CD4-positive, alpha-beta T cell treated with Interleukin-2 at 100 ng/mL for 4 hours (primary cell): ENCODE measurements around the gene PLEKHG7.
"Not testable (repeated sequence)": the region's sequence is repeated elsewhere in the genome, so short reads cannot be mapped to it uniquely, and the experiment has no call there.

ENCODE experiments used
- DNase-seq: peaks from one replicate; pipeline ENCODE4 v3.0.0-alpha.2; 2020; ENCODE audit warnings: low spot score

PLEKHG7 gene, protein sequence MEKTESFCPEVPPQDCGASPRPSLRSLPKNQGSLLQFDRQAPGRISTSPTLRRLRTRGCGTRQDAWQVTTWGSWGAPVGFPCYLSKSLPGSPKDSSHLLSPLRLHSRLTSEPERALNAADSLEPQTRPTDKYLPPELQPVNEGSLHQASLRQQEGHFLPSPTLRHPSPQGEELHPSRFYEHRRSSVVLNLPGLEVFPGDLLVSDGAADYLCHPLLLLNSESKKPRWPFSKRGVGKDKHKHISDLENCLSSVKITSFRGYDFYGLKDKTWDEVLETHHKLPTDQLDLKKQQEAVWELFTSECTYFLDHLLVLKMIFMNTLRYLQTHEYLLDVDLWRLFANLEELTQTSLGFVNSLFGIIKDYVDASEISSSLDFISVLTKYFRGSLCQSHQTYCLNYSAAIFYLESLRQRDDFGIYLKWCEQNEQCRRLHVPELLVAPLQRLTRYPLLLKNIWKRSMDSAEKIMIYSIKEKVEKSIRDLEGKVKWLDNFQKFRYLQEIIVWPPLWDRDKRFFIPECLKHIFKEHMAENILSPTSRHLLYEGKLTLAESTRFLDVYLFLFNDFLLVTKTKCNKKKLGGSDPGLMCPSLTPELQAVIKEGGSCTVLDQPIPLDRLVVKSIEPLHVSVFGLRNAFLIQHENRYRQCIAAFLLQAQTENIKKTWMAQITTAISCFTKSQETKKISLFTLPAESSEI

DNA sequence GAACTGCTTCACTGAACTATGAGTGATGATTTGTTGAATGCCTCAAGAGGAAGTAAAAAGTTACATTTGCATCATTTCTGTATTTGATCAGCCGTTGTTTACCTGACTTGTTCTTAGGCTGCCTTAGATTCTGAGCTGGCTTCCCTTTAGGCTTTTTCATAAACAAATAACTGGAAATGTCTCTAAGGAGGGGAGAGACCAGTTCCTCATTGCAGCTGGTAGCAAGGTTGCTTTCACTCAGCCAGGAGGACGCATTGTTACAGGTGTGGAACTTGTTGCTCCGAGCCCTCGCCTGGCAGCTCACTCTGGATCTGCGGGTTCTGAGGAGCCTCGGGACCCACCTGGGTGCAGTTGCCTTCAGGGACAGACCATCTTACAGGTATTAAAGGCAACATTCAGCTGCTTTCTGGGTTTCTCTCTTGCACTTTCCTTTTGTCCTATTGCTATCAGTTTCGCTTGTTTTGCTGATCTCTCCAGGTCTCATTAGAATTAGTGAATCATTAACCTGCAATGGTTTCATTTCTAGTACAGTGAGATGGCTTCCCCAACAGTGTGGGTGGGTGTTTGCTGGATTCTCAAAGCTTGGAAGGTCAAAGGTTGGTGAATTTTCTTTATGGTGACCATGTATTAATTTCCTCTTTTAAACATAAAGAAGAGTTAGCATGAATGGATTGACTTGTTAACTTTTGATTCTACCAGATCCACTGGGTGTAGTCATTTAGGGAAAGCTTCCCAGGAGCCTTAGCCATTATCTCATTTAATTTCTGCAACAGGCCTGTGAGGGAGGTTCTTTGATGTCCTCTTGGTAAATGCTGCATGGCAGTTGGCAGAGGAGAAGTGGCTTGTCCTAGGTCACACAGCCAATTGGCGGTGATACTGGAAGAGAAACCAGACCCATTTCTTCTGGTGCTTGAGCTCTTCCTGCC is at the start of gene PLEKHG7:
PLEKHG7 (plus strand) TSS at position 236 of the 926 bp plus-strand sequence. CDS start 3,643 bp downstream, outside the sequence.
- no peak for DNase-seq

DNA sequence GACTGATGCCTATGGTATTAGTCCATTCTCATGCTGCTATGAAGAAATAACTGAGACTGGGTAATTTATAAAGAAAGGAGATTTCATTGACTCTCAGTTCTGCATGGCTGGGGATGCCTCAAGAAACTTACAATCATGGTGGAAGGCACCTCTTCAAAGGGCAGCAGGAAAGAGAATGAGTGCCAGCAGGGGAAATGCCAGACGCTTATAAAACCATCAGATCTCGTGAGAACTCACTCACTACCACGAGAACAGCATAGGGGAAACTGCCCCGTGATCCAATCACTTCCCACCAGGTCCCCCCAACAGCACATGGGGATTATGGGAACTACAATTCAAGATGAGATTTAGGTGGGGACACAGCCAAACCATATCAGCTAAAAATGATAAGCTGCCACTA is 48.5 kb upstream of the PLEKHG7 start:
- DNase-seq = not testable (repeated sequence)

DNA sequence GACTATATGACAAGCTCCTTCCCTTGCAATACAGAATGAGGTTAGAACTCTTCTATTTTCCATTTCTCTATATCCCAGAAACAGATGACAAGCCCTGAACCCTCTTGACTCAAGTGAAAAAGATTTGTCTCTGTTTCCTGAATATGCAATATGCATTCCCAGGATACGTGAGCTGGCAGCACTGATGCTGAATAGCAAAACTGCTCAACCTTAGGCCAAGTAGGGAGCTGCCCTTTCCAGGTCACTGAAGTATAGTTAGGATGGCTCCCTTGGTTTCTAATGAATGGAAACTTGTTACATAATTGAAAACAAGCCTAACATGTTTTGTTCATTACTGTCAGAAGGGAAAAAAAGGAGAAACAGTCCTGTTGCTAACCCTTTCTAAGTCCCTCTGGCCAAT is 47.9 kb upstream of the PLEKHG7 start:
- DNase-seq = no peak

DNA sequence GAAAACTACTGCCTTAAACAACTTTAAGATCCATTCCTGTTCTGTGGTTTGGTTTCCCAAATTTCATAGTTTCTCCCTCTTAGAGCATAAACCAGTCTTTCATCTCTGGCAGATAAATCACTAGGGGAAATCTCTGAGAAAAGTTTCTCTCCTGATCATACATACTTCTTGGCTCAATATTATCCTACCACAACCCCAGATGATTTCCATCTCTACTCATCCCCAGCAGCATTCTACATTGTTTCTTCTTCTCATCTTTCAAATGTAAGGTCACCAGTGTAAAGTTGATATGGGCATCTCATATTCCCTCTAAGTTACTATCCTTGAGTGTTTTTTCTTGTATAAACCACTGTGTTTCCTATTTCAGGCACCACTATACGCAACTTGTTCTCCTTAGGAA is 45.9 kb upstream of the PLEKHG7 start:
- no peak for DNase-seq

DNA sequence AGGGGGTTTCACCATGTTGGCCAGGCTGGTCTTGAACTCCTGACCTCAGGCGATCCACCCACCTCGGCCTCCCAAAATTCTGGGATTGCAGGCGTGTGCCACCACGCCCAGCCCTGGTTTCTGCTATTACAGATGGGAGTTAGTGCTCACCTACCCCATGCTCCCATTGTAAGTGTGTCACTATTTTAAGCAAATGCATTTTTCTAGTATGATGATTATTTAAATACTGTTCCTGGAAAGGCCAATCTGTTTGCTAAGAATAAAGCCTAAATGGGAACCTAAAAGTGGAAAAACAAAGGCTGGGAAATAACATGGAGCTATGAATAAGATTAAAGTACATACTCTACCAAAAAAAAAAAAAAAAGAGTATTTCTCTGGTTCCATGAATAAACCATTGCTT is 45.0 kb upstream of the PLEKHG7 start:
- DNase-seq = no peak

DNA sequence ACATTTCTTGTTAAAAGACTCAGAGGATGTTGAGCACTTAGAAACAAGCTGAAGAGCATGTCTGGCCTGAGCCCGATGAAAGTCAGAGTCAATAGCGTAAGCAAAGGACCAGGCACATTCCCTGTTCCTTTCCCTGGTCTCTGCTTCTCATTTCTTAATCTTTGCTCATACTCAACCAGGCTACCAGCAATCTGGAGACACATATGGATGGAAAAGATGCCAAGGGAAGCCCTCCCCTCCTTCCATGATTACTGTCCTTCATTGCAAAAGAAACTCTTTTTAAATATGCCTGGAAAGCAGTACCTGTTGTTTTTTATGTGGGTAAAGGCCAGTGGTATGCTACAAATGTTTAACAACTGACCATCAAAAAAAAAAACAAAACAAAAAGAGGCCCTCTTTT is 44.2 kb upstream of the PLEKHG7 start:
- no peak for DNase-seq

DNA sequence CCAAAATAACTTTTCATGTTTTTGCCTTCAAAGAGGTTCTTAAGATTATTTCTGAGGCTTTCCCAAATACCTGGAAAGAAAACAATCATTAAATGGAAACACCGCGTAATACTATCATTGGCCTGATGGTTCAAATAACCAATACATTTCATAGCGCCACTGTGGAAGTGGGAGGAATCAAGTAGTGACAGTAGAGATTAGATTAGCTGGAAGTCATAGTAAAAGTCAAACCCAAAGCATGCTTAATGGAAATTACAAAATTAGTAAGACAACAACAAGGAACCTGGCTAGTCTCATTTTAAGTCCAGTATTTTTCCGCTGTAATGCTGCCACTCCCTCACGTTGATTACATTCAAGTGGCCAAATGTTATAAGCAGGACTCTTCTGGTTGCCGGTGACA is 41.5 kb upstream of the PLEKHG7 start:
- no peak for DNase-seq

DNA sequence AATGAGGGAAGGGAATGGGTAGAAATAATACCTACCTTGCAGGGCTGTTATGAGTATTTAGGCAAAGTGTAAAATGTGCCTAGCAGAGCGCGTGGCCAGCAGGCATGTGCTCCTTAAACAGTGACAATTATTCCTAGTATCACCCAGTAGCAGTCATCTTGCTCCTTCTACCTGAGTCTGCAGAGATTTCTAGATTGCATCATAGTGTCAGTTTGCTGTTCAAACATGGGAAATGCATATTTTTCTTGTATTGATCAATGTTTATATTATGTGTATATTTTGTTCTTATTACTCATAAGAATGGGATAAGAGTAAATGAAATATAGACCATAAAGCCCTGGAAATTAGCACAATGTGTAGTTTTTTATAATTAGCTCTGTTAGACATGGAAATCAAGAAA is 37.3 kb upstream of the PLEKHG7 start:
- no peak for DNase-seq

DNA sequence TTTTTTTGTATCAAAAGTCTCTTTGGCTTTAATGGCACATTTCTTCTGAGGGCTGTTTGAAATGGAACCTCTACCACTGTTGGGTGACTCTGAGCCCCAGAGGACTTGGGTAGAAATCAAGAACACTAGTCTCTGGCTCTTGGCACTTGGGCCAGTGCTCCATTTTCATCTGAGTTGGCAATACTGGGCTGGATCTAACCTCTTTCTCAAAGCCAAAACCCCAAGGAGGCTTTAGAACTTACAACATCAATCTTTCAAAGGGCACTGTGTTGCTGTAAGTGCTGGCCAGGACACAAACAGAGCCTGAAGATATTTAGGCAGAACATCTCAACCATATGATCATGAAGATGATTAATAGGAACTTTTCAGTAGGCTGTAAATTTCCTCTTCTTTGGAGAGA is 34.0 kb upstream of the PLEKHG7 start:
- no peak for DNase-seq

DNA sequence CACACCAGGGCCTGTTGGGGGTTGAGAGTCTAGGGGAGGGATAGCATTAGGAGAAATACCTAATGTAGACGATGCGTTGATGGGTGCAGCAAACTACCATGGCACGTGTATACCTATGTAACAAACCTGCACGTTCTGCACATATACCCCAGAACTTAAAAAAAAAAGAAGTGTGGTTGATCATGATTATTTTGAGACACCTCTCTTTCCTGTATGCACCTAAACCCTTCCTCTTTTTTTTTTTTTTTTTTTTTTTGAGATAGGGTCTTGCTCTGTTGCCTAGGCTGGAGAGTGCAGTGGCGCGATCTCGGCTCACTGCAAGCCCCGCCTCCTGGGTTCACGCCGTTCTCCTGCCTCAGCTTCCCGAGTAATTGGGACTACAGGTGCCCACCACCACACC is 31.3 kb upstream of the PLEKHG7 start:
- not testable (repeated sequence) for DNase-seq

DNA sequence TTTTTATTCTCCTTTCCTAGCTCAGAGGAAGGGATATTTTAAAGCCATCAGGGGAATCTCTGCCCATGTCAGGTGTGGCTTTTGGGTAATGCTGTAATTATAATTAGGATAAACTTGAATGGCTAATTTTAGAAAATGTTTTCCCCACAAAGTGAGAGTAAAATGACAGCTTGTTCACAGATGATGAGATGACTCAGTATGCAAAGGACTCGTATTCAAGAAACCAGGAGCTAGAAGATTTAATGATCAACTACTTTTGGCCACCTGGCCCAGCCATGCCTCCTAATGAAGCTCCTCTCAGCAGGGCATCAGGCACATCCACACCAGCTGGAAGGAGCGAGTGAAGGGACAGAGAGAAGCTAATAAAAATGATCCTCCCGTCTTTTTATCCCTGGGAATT is 29.0 kb upstream of the PLEKHG7 start:
- no peak for DNase-seq

DNA sequence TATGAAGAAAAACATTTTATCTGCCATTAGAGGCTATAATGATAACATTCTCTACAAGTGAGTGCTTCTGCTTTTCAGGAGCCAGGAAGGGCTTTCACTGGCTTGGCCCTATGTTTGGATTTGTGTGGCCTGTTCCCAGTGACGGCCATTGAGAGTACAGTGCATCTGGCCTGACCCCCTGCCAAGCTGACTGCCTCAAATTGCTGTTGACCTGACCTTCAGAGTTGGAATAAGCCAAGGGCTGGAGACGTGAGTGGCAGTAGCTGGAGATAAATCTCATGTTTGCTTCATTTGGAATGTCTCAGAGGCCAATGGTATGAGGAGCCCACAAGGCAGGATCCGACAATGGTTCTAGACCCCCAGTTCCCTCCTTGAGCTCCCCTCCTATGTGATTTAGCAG is 28.3 kb upstream of the PLEKHG7 start:
- DNase-seq = no peak

DNA sequence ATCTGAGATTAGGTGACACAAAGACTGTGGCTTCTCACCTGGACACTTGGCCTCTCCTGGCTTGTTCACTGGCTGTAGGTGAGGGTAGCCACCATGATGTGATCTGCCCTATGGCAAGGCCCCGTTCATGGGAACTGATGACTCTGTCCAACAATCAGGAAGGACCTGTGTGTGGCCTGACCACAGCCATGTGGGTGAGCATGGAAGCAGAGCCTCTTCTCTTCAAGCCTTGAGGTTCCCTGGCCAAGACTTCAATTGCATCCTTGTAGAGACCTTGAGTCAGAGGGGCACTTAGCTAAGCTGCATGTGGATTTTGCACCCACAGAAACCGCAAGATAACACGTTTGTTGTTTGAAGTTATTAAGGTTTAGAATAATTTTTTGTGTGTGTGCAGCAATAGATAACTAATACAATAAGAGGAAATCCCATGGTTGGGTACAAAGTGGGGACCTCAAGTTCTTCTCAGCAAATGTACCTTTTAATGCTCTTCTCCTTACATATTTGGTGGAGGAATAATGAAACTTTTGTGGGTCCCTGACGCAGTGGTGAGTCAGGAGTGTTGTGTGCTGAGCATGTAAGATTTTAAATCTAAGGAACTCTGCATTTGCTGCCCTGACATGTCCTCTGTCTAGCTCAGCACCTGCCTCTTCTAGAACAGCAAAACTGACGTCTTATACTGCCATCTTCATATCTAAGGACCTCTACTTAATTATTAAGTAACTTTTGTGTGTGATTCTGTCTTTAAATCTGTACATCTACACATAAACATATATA is 27.5 kb upstream of the PLEKHG7 start:
- no peak for DNase-seq

DNA sequence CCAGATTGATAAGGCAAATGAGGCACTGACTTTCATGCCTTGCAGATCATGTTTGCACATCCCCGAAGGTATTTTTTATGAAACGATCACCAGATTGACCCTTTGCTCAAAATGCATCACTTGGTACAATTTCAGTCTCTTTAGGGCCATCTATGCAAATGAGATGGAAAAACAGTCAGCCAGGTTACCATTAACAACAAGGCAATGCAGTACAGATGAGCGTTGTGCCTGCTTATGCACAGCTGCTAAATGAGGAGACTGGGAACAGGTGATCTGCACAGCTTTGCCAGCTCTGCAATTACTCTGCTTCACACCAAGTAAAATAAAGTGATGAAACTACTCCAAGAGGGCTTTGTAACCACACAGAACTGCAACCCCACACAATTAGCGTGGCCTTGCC is 26.1 kb upstream of the PLEKHG7 start:
- DNase-seq = no peak

DNA sequence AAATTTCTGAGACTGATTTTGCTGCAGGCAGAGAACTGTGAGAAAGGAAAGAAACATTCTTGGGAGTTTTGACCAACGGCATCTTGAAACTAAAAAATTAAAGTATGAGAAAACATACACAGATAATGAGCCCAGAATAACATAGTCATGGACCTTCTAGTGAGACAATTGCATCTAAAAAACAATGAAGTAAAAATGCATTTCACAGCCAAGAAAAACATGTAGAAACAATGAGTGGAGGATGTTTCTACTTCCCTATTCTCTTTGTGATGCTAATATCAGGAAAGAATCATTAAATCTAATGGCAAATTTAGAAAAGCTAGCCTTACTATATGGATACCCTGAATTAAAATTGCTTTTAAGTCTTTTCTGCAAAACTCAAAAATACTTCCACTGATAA is 12.2 kb upstream of the PLEKHG7 start:
- no peak for DNase-seq

DNA sequence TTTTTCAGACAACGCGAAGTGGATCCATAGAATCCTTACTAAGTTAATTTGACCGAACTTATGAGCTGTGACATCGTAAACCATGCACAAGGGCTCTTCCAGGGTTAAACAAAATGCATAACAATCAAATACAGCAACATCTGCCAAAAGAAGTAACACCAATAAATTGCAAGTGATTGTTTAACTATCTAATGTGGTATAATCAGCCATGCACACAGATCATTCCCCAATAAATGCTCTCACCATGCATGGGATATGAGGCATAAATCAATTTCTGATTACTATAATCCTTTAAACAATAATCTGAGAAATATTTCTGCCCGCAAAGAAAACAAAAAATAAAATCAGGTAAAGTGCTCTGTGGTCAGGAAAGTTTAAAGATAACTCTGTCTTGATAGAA is 7.7 kb upstream of the PLEKHG7 start:
- DNase-seq = no peak

DNA sequence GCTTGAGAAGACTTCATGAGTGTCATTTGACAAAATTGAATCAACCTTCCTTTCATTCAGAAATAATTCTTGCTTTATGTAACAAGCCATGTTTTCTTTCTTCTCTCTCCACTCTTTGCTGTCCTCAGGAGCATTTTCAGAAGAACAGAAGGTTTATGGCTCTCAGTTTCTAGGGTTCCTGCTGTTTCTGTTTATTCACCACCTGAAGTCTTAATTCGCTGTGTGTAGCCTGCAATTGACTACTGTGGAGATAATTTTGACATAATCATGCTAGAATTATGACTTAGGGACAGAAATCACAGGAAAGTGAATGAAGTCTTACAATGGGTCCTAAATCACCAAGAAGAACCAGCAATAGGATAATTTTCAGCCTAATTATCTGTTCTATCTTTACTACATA is 7.2 kb upstream of the PLEKHG7 start:
- no peak for DNase-seq

DNA sequence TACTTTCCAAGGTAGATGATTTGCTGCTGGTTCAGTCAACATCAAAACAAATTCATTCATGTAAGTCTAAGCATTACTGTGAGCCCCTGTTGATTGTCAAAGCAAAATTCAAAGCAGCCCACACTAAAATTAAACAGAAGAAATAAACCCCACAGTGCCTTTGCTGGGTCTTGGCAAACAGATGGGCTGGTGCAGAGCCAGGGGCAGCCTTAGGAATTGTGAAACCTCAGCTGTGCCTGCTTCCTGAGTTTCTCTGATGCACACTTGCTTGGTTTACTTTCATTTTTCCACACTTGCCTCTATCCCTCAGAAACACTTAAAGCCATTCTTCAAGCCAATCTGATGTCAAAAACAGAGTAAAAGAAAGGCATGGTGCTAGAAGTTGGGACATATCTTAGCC is 6.6 kb upstream of the PLEKHG7 start:
- DNase-seq = no peak

DNA sequence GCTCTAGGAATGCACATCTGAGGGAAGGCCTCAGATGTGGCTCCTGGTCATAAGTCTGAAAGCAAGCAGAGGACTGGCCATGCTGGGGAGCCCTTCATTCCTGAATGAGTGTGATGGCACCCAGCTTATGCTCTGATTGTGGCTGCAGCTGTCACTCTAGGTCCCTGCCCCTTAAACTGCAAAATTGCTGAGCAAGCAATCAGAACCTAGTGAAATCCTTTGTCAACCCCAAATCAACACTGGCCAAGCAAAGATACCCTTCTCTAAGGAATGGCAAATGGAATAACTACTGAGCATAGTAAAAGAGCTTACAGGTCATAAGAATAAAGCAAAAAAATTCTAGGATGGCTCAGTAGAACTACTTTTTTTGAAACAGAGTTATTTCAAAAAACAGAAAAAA is 4.3 kb upstream of the PLEKHG7 start:
- no peak for DNase-seq

DNA sequence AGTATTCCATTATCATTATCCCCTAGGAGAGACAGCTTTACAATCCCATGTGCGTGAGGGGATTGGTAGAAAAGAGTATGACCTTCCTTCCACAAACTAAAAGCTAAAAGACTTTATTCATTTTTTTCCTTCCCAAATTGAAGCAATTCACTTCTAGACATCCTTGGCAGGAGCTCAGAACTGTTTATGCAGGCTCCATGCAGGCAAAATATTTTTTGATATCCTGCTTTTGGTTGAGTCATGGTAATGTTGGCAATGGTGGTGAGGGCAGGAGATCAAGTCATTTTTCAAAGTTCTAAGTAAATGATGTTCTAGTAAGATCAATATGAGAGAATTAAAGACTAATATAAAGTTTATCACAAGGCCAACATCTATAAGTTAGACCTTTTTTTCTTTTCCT is 1.3 kb upstream of the PLEKHG7 start:
- DNase-seq = no peak

DNA sequence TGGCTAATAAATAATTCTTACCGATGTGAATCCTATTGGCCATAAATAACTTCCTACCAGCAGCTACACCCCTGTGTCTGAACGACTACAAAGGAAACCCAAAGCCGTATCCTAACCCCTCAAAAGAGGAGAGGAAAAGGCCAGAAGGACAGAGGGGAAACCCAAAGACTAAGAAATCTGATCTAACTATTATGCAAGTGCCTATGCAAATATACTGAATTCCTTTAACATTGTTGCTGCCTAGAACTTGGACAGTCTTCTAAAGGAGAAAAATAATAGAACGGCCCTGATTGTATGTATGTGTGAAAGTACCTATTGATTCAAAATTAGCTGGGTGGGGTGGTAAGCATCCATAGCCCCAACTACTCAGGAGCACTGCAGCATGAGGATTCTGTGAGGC is 997 bp downstream of the PLEKHG7 start:
- DNase-seq = no peak

DNA sequence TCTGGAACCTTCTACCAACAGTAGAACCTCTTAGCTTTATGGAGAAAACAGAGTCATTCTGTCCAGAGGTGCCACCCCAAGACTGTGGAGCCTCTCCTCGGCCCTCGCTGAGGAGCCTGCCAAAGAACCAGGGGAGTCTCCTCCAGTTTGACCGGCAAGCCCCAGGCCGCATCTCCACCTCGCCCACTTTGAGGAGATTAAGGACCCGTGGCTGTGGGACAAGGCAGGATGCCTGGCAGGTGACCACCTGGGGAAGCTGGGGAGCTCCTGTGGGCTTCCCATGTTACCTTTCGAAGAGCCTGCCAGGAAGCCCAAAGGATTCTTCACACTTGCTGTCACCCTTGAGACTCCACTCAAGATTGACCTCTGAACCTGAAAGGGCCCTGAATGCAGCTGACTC is 3.8 kb downstream of the PLEKHG7 start:
- no peak for DNase-seq
